H1 (cell line): Measurements from ENCODE around the gene KCNJ2.

Experiments
- EP300 ChIP-seq, 2 experiments: IDR thresholded peaks; 1 replicate in 1 of 2; 2 replicates in 1 of 2; pipeline ENCODE4 v1.6.1; 2011 to 2012; ENCODE audit warnings: low read depth in 2 of 2, low read length in 2 of 2, mild to moderate bottlenecking in 2 of 2, borderline replicate concordance in 1 of 2, inconsistent platforms in 1 of 2, moderate library complexity in 1 of 2
- RFX5 ChIP-seq: IDR thresholded peaks from 2 replicates; pipeline ENCODE4 v1.6.1; 2011; ENCODE audit warnings: low read depth, low read length, improper control_type of control experiment, borderline replicate concordance
- SP2 ChIP-seq: IDR thresholded peaks from 2 replicates; pipeline ENCODE4 v1.6.1; 2012; ENCODE audit warnings: mild to moderate bottlenecking, low read length, inconsistent platforms
- SRF ChIP-seq: IDR thresholded peaks from 2 replicates; pipeline ENCODE4 v1.6.1; 2011; ENCODE audit warnings: mild to moderate bottlenecking, low read depth, low read length, moderate library complexity
- TBP ChIP-seq: IDR thresholded peaks from 2 replicates; pipeline ENCODE4 v1.6.1; 2011; ENCODE audit warnings: low read depth, low read length, improper control_type of control experiment
- YY1 ChIP-seq: IDR thresholded peaks from 2 replicates; pipeline ENCODE4 v1.6.1; 2011; ENCODE audit warnings: low read depth, mild to moderate bottlenecking, low read length
- ZNF274 ChIP-seq: IDR thresholded peaks from 2 replicates; pipeline ENCODE4 v1.7.0; 2012; ENCODE audit warnings: low read length, borderline replicate concordance; ENCODE audit errors: extremely low read depth
- TF ChIP-seq, protein P1 (sequence below), 3 experiments: IDR thresholded peaks; 1 replicate in 2 of 3; 2 replicates in 1 of 3; pipeline versions ENCODE4 v1.5.1 to v1.6.1; 2011; ENCODE audit warnings: low read length in 3 of 3, mild to moderate bottlenecking in 3 of 3, inconsistent platforms in 2 of 3, low read depth in 1 of 3, moderate library complexity in 1 of 3; ENCODE audit not compliant: insufficient read depth in 1 of 3; ENCODE audit errors: control extremely low read depth in 1 of 3
- TF ChIP-seq, protein P2 (sequence below): IDR thresholded peaks from 2 replicates; pipeline ENCODE4 v1.6.1; 2011; ENCODE audit warnings: low read depth, mild to moderate bottlenecking, low read length; ENCODE audit not compliant: insufficient read depth

DNA sequence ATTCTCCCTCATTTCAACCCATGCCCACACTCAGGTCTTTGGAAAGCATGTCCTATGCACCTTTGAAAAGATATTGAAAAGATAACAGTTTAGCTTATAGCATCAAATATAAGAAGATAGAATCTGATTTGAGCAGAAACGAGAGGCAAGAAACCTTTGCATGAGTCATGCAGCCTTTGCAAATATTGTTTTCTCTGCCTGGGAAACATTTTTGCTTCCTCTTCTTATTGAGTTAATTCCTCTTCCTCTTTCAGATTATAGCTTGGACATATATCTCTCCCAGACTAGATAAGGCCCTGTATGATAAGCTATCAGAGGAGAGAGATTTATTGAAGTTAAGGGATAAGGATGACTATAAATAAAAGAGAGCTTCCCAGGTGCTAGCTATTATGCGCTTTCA is 46.1 kb upstream of the KCNJ2 start:
- TF ChIP-seq YY1 (no peak), EP300 (IDR thresholded peaks at IDR 0.05; ENCODE audit: borderline replicate concordance in 1 of 2, low read depth in 2 of 2, low read length in 2 of 2) (no peak), RFX5 (no peak), SP2 (no peak), TBP (no peak), SRF (no peak), ZNF274 (no peak)
- TF ChIP-seq, protein P1, sequence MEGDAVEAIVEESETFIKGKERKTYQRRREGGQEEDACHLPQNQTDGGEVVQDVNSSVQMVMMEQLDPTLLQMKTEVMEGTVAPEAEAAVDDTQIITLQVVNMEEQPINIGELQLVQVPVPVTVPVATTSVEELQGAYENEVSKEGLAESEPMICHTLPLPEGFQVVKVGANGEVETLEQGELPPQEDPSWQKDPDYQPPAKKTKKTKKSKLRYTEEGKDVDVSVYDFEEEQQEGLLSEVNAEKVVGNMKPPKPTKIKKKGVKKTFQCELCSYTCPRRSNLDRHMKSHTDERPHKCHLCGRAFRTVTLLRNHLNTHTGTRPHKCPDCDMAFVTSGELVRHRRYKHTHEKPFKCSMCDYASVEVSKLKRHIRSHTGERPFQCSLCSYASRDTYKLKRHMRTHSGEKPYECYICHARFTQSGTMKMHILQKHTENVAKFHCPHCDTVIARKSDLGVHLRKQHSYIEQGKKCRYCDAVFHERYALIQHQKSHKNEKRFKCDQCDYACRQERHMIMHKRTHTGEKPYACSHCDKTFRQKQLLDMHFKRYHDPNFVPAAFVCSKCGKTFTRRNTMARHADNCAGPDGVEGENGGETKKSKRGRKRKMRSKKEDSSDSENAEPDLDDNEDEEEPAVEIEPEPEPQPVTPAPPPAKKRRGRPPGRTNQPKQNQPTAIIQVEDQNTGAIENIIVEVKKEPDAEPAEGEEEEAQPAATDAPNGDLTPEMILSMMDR (IDR thresholded peaks at IDR 0.05; ENCODE audit: control extremely low read depth in 1 of 3, insufficient read depth in 1 of 3, low read depth in 1 of 3, low read length in 3 of 3) = no peak
- TF ChIP-seq, protein P2, sequence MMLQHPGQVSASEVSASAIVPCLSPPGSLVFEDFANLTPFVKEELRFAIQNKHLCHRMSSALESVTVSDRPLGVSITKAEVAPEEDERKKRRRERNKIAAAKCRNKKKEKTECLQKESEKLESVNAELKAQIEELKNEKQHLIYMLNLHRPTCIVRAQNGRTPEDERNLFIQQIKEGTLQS = no peak
